Brain microvascular endothelial cell (primary cell): Measurements from ENCODE around the gene MED13.

Source experiments
- DNase-seq: peaks from one replicate; pipeline ENCODE4 v3.0.0-alpha.2; 2020
- H3K27ac ChIP-seq: fragments of 250-450 bp; sonication (Bioruptor Pico); 2 replicates; pipeline ENCODE4 v1.5.1; 2020; ENCODE audit warnings: mild to moderate bottlenecking, moderate library complexity
- H3K27me3 ChIP-seq: fragments of 250-450 bp; sonication (Bioruptor Pico); replicated peaks from 2 replicates; pipeline ENCODE4 v1.5.1; 2020; ENCODE audit warnings: mild to moderate bottlenecking
- H3K36me3 ChIP-seq: fragments of 250-450 bp; sonication (Bioruptor Pico); replicated peaks from 2 replicates; pipeline ENCODE4 v1.5.1; 2020; ENCODE audit warnings: mild to moderate bottlenecking
- H3K4me3 ChIP-seq: 2 replicates; pipeline ENCODE4 v1.5.1; 2011; ENCODE audit warnings: low read depth, mild to moderate bottlenecking, control low read depth, low read length, moderate library complexity
- CTCF ChIP-seq: IDR thresholded peaks from 2 replicates; pipeline ENCODE4 v1.5.1; 2011; ENCODE audit warnings: low read depth, mild to moderate bottlenecking, moderate library complexity, low read length, control low read depth, inconsistent platforms; ENCODE audit errors: missing control alignments
- in situ Hi-C: cut with HindIII; loops from 2 replicates; pipeline ENCODE4 v1.10.0; 2017; ENCODE audit warnings: low sequenced_read_pairs, low pct_ligation_motif_present

Gene MED13

GRCh38 chr17:61966191-61966590, 98.9 kb downstream of the MED13 start:
- no peaks in the 10 kb centered on the region for H3K27me3 ChIP-seq
- H3K27ac ChIP-seq = no peak overlapping the region
- H3K36me3 ChIP-seq = peaks cover 43% of the 10 kb centered on the region
- in situ Hi-C loops = no loop called here
- H3K4me3 ChIP-seq = no peak overlapping the region
- no peak for DNase-seq
- TF ChIP-seq CTCF = no peak

DNA sequence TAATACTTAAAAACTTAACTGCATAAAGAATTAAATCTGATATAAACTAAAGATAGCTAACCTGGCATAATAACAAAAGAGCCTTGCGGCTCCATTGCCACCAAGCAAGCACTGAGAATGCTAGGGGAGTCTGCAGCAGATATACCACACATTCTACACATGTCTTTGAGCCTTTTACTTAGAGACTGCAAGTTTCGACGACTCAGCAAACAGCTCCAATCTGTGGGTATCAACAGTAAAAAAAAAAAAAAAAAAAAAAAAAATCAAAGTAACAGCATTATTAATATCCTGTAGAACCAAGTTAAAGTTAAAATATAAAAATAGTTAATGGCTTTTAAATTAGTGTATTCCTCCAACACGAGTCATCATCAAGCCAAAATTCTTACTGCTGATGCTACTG, 109.5 kb downstream of the MED13 start:
- no peak for DNase-seq
- Histone ChIP-seq H3K4me3 (no peak overlapping the region), H3K27me3 (no peaks in the 10 kb centered on the region), H3K27ac (no peak overlapping the region), H3K36me3 (peaks cover 54% of the 10 kb centered on the region)
- no peak for TF ChIP-seq CTCF
- in situ Hi-C loops = no loop called here

- Histone ChIP-seq H3K4me3 (no peak overlapping the region), H3K27ac (no peak overlapping the region), H3K36me3 (peaks cover 44% of the 10 kb centered on the region), H3K27me3 (no peaks in the 10 kb centered on the region)
- no peak for DNase-seq
- in situ Hi-C loops = no loop called here
- no peak for TF ChIP-seq CTCF
These were observed 117.6 kb downstream of the MED13 start for GRCh38 chr17:61947367-61948078.

GRCh38 chr17:61946359-61946758, 118.7 kb downstream of the MED13 start:
- no peak overlapping the region for H3K27ac ChIP-seq
- H3K36me3 ChIP-seq = peaks cover 36% of the 10 kb centered on the region
- in situ Hi-C loops = no loop called here
- DNase-seq = no peak
- H3K27me3 ChIP-seq = no peaks in the 10 kb centered on the region
- H3K4me3 ChIP-seq = no peak overlapping the region
- no peak for TF ChIP-seq CTCF

- DNase-seq = no peak
- Histone ChIP-seq H3K36me3 (peaks cover 15% of the 10 kb centered on the region), H3K27me3 (no peaks in the 10 kb centered on the region), H3K27ac (no peak overlapping the region), H3K4me3 (no peak overlapping the region)
- no peak for TF ChIP-seq CTCF
- in situ Hi-C loops = no loop called here
These were observed 122.0 kb downstream of the MED13 start for GRCh38 chr17:61943117-61943516.

GRCh38 chr17:61942085-61942484, 123.0 kb downstream of the MED13 start:
- TF ChIP-seq CTCF = no peak
- Histone ChIP-seq H3K4me3 (no peak overlapping the region), H3K27ac (no peak overlapping the region), H3K27me3 (no peaks in the 10 kb centered on the region), H3K36me3 (peaks cover 11% of the 10 kb centered on the region)
- in situ Hi-C loops = no loop called here
- no peak for DNase-seq
